Measurements from ENCODE around the gene SHISAL1.

DNA sequence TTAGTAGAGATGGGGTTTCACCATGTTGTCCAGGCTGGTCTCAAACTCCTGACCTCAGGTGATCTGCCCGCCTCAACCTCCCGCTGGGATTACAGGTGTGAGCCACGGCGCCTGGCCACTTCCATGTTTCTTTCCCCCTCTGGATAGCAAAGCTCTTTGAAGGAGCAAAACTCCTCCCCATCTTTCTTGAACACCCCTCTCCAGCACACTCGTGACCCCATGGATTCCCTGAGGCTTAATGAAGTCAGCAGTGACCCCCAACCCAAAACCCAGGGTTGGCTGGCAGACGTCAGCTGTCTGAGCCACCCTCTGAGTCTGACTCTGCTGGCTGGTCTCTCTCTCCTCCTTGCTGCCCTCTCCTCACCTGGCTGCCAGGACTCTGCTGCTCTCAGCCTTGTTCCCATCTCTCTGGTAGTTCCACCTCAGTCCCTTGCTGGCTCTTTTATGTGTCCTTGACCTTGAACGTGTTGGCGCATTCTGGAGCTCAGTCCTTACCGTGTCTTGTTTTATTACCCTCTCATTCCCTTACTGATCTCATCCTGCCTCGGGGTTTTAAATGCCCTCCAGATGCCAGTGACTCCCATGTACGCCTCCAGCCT lies 87.6 kb downstream of the SHISAL1 start:
- TF ChIP-seq, protein P1, sequence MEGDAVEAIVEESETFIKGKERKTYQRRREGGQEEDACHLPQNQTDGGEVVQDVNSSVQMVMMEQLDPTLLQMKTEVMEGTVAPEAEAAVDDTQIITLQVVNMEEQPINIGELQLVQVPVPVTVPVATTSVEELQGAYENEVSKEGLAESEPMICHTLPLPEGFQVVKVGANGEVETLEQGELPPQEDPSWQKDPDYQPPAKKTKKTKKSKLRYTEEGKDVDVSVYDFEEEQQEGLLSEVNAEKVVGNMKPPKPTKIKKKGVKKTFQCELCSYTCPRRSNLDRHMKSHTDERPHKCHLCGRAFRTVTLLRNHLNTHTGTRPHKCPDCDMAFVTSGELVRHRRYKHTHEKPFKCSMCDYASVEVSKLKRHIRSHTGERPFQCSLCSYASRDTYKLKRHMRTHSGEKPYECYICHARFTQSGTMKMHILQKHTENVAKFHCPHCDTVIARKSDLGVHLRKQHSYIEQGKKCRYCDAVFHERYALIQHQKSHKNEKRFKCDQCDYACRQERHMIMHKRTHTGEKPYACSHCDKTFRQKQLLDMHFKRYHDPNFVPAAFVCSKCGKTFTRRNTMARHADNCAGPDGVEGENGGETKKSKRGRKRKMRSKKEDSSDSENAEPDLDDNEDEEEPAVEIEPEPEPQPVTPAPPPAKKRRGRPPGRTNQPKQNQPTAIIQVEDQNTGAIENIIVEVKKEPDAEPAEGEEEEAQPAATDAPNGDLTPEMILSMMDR (IDR thresholded peaks at IDR 0.05; ENCODE audit: borderline replicate concordance, extremely low read depth, low read length, poor library complexity, severe bottlenecking), result no peak
- TF ChIP-seq EZH2 (IDR thresholded peaks at IDR 0.05; ENCODE audit: borderline replicate concordance, low read depth, low read length, severe bottlenecking), result no peak
